Bronchial epithelial cell (primary cell): ENCODE results near the gene REM2. TPM values are rescaled to one million over a fixed set of nuclear protein-coding genes. Genes with fewer than 3 reads are reported as not detected.

Experiments used
- DNase-seq: peaks from one replicate; pipeline ENCODE4 v3.0.0-alpha.2; 2010; ENCODE audit warnings: low read depth
- FAIRE-seq: peaks from 2 replicates; lab custom pipeline; 2011; peaks lifted over from hg19 to GRCh38; lab: Jason Lieb, UNC
- H3K27me3 ChIP-seq: 2 replicates; pipeline ENCODE4 v1.5.1; 2011; ENCODE audit warnings: low read length; ENCODE audit not compliant: control insufficient read depth, insufficient read depth
- H3K36me3 ChIP-seq: 2 replicates; pipeline ENCODE4 v1.5.1; 2011; ENCODE audit warnings: low read length; ENCODE audit not compliant: control insufficient read depth, insufficient read depth
- H3K4me3 ChIP-seq: 2 replicates; pipeline ENCODE4 v1.5.1; 2011; ENCODE audit warnings: mild to moderate bottlenecking, low read depth, low read length, control low read depth
- CTCF ChIP-seq: IDR thresholded peaks from 2 replicates; pipeline ENCODE4 v1.5.1; 2011; ENCODE audit warnings: mild to moderate bottlenecking, moderate library complexity, low read length, control low read depth, inconsistent platforms; ENCODE audit not compliant: insufficient read depth, severe bottlenecking
- total RNA-seq: library from RNA; depleted of rRNA; stranded (reverse); fragments of >200 nt; gene quantifications from 2 replicates; pipeline ENCODE4 v1.2.1, GENCODE V29; 2014

The REM2 gene
- total RNA-seq, 1 donor from 2014 or later: not detected

GRCh38 chr14:22870811-22871223, 12.2 kb upstream of the REM2 start:
- peak overlapping the region; percentile 3 for H3K4me3 ChIP-seq
- no peaks in the 10 kb centered on the region for H3K27me3 ChIP-seq
- DNase-seq (no peak), FAIRE-seq (no peak)
- no peak for TF ChIP-seq CTCF
- peaks cover 19% of the 10 kb centered on the region for H3K36me3 ChIP-seq

GRCh38 chr14:22871224-22872032, 11.6 kb upstream of the REM2 start, which contains the start of gene LRP10:
LRP10 (plus strand) TSS chr14:22871740; CDS start chr14:22872304, 564 bp downstream.
- no peaks in the 10 kb centered on the region for H3K27me3 ChIP-seq
- peak within 1 kb of the TSS; percentile 93 for H3K4me3 ChIP-seq
- TF ChIP-seq CTCF: peak; percentile 1
- H3K36me3 ChIP-seq: peaks cover 25% of the 10 kb centered on the region
- DNase-seq: peak; percentile 93
- FAIRE-seq: no peak

GRCh38 chr14:22872033-22872832, 10.8 kb upstream of the REM2 start:
- DNase-seq (peak; percentile 82), FAIRE-seq (no peak)
- peak; percentile 90 for TF ChIP-seq CTCF
- peak overlapping the region; percentile 93 for H3K4me3 ChIP-seq
- H3K36me3 ChIP-seq: peaks cover 32% of the 10 kb centered on the region
- no peaks in the 10 kb centered on the region for H3K27me3 ChIP-seq

- FAIRE-seq: no peak
- H3K4me3 ChIP-seq: peak overlapping the region; percentile 93
- H3K36me3 ChIP-seq: peaks cover 40% of the 10 kb centered on the region
- TF ChIP-seq CTCF: no peak
- peak; percentile 10 for DNase-seq
- no peaks in the 10 kb centered on the region for H3K27me3 ChIP-seq
Measured at GRCh38 chr14:22872833-22873520, 10.0 kb upstream of the REM2 start.

- Histone ChIP-seq H3K36me3 (peaks cover 49% of the 10 kb centered on the region), H3K4me3 (no peak overlapping the region), H3K27me3 (no peaks in the 10 kb centered on the region)
- no peak for FAIRE-seq
- no peak for TF ChIP-seq CTCF
- DNase-seq: no peak
Measured at GRCh38 chr14:22875003-22875747, 7.8 kb upstream of the REM2 start.
